Prostate gland (tissue), 2 donors: ENCODE results near the gene HSF4.

Experiments
- CTCF ChIP-seq, 4 experiments: fragments of 200-600 bp in 2 of 4; fragments of 450-650 bp in 2 of 4; sonication (generic) in 2 of 4; IDR thresholded peaks; 1 replicate in 3 of 4; 2 replicates in 1 of 4; pipeline ENCODE4 v1.5.1; 2016 to 2019; ENCODE audit warnings: antibody characterized with exemption in 4 of 4, mild to moderate bottlenecking in 2 of 4, moderate library complexity in 2 of 4
- POLR2A ChIP-seq: fragments of 450-650 bp; IDR thresholded peaks from one replicate; pipeline ENCODE4 v1.6.1; 2016; ENCODE audit warnings: antibody characterized with exemption, mild to moderate bottlenecking
- POLR2AphosphoS5 ChIP-seq: sonication (generic); formaldehyde crosslinking; IDR thresholded peaks from one replicate; pipeline ENCODE4 v1.6.1; 2017; ENCODE audit warnings: antibody characterized with exemption

GRCh38 chr16:67148221-67148620, 16.3 kb upstream of the HSF4 start:
- TF ChIP-seq CTCF (IDR thresholded peaks at IDR 0.05) (no peak), POLR2A (no peak), POLR2AphosphoS5 (no peak)
